Kidney (tissue), 14 donors: ENCODE results near the gene ATP10B. TPM values are rescaled to one million over a fixed set of nuclear protein-coding genes. Genes with fewer than 3 reads are reported as not detected.

Experiments
- DNase-seq, 5 donors: peaks; one replicate each; pipeline ENCODE4 v3.0.0-alpha.2; 2013 to 2020
- FAIRE-seq: peaks from 2 replicates; lab custom pipeline; 2012; peaks lifted over from hg19 to GRCh38; lab: Jason Lieb, UNC
- H3K27ac ChIP-seq, 2 donors: one replicate each; pipeline ENCODE4 v1.7.0; 2013; ENCODE audit warnings: low read depth in 2 of 2, low read length in 2 of 2, inconsistent platforms in 1 of 2
- H3K27me3 ChIP-seq: one replicate; pipeline ENCODE4 v1.7.1; 2013; ENCODE audit warnings: low read length, inconsistent platforms; ENCODE audit not compliant: control insufficient read depth, insufficient read depth
- H3K36me3 ChIP-seq, 3 donors: one replicate each; pipeline versions ENCODE4 v1.7.0 to v1.7.1; 2013; ENCODE audit warnings: low read length in 3 of 3, control low read depth in 1 of 3, inconsistent platforms in 1 of 3; ENCODE audit not compliant: insufficient read depth in 3 of 3, control insufficient read depth in 2 of 3
- H3K4me1 ChIP-seq, 3 donors: one replicate each; pipeline versions ENCODE4 v1.7.0 to v1.7.1; 2013; ENCODE audit warnings: low read length in 3 of 3, inconsistent platforms in 1 of 3, low read depth in 1 of 3; ENCODE audit not compliant: control insufficient read depth in 2 of 3, insufficient read depth in 2 of 3
- H3K4me3 ChIP-seq, 3 donors: one replicate each; pipeline versions ENCODE4 v1.7.0 to v1.8.1; 2013; ENCODE audit warnings: low read length in 3 of 3, control low read depth in 1 of 3, inconsistent platforms in 1 of 3
- H3K9ac ChIP-seq, 3 donors: one replicate each; pipeline versions ENCODE4 v1.7.0 to v1.7.1; 2013; ENCODE audit warnings: low read length in 3 of 3, control low read depth in 1 of 3, inconsistent platforms in 1 of 3
- H3K9me3 ChIP-seq, 3 donors: one replicate each; pipeline versions ENCODE4 v1.7.0 to v1.7.1; 2013; ENCODE audit warnings: low read length in 3 of 3, control low read depth in 1 of 3, inconsistent platforms in 1 of 3; ENCODE audit not compliant: control insufficient read depth in 2 of 3, insufficient read depth in 1 of 3
- CTCF ChIP-seq: IDR thresholded peaks from 3 replicates; pipeline ENCODE4 v1.5.1; 2012; ENCODE audit warnings: mild to moderate bottlenecking, moderate library complexity, borderline replicate concordance; ENCODE audit not compliant: insufficient read depth; ENCODE audit errors: extremely low read depth
- intact Hi-C: fragments of 100-400 bp; cut with DNase I; formaldehyde crosslinking; loops from one replicate; pipeline ENCODE4 v1.11.1; 2022
- polyA plus RNA-seq: library from polyadenylated mRNA; stranded (reverse); fragments of 350-450 nt; fragmentation: Illumina TruSeq; extraction: RNeasy Lipid Tissue Mini Kit (QIAGEN cat#74804); gene quantifications from one replicate; pipeline ENCODE4 v1.2.3, GENCODE V29; 2014; ENCODE audit warnings: low read depth, low replicate concordance; ENCODE audit not compliant: insufficient read depth
- total RNA-seq: library from RNA; stranded (reverse); fragmentation: NEBNext Ultra II Directional; extraction: Animal tissue kit (Norgen Biotek cat#: 25700); gene quantifications from one replicate; pipeline ENCODE4 v1.2.1, GENCODE V29; 2021
- donor health status: control.
- donor health status: control.
- donor health status: control.
- donor health status: control.
- donor health status: control.
- donor health status: DM: yes; HTN: yes; CAD: no.
- donor health status: Normal renal cell carcinoma (clear cell type).

ATP10B gene
- total and polyA plus RNA-seq, 2 donors from 2014 or later: 1.4 TPM; not detected in 1

GRCh38 chr5:160635046-160635445 is 217.0 kb downstream of the ATP10B start:
- TF ChIP-seq CTCF: no peak
- no peak for FAIRE-seq
- intact Hi-C loops: no loop called here

GRCh38 chr5:160629003-160629402 is 223.0 kb downstream of the ATP10B start:
- no peak for DNase-seq
- Histone ChIP-seq H3K27me3 (no peaks in the 10 kb centered on the region), H3K4me1 (no peaks in the 10 kb centered on the region), H3K9ac (no peak overlapping the region), H3K9me3 (no peaks in the 10 kb centered on the region), H3K36me3 (no peaks in the 10 kb centered on the region), H3K27ac (no peak overlapping the region), H3K4me3 (no peak overlapping the region)
- intact Hi-C loops: no loop called here
- no peak for TF ChIP-seq CTCF
- FAIRE-seq: no peak

More at GRCh38 chr5:160635046-160635445, 217.0 kb downstream of the ATP10B start:
- no peak overlapping the region for H3K27ac ChIP-seq
- no peaks in the 10 kb centered on the region for H3K36me3 ChIP-seq
- H3K4me3 ChIP-seq: no peak overlapping the region
- no peak for DNase-seq
- H3K27me3 ChIP-seq: no peaks in the 10 kb centered on the region
- no peak overlapping the region for H3K9ac ChIP-seq
- no peaks in the 10 kb centered on the region for H3K9me3 ChIP-seq
- peaks cover 0 to 4% (median 0%) of the 10 kb centered on the region in 3 donors for H3K4me1 ChIP-seq

GRCh38 chr5:160628619-160628968 is 223.4 kb downstream of the ATP10B start:
- Histone ChIP-seq H3K9ac (no peak overlapping the region), H3K4me3 (no peak overlapping the region), H3K27me3 (no peaks in the 10 kb centered on the region), H3K4me1 (no peaks in the 10 kb centered on the region), H3K36me3 (no peaks in the 10 kb centered on the region), H3K27ac (no peak overlapping the region), H3K9me3 (no peaks in the 10 kb centered on the region)
- FAIRE-seq (no peak), DNase-seq (no peak)
- intact Hi-C loops: no loop called here
- TF ChIP-seq CTCF: no peak
